NCI-H460 (cell line): ENCODE data around the gene TECR. TPM values are rescaled to one million over a fixed set of nuclear protein-coding genes. Genes with fewer than 3 reads are reported as not detected.
A peak's percentile ranks its signal among the peaks of the same experiment; 100 is the strongest.

Source experiments
- DNase-seq: peaks from one replicate; pipeline ENCODE4 v3.0.0-alpha.2; 2016; ENCODE audit warnings: low read depth; ENCODE audit errors: extremely low read depth
- total RNA-seq: library from RNA; depleted of rRNA; stranded (reverse); fragments of >200 nt; shearing (Covaris generic); gene quantifications from 2 replicates; pipeline ENCODE4 v1.2.3, GENCODE V29; 2014

The TECR gene
- total RNA-seq, 1 experiment from 2014 or later = 59.1 TPM

- peak; percentile 86 for DNase-seq
Observed at GRCh38 chr19:14507704-14508542, 21.5 kb upstream of the TECR start.

- DNase-seq = no peak
Observed at GRCh38 chr19:14510311-14511228, 18.8 kb upstream of the TECR start.

GRCh38 chr19:14511229-14511593 lies 18.2 kb upstream of the TECR start:
- no peak for DNase-seq

GRCh38 chr19:14512406-14512961 lies 16.9 kb upstream of the TECR start:
- DNase-seq = no peak

GRCh38 chr19:14514215-14514863 lies 15.1 kb upstream of the TECR start:
- DNase-seq = no peak

GRCh38 chr19:14515501-14516047 lies 13.8 kb upstream of the TECR start:
- no peak for DNase-seq

GRCh38 chr19:14516048-14516534 lies 13.3 kb upstream of the TECR start:
- DNase-seq = no peak

- DNase-seq = no peak
Observed at GRCh38 chr19:14516746-14517438, 12.5 kb upstream of the TECR start.

GRCh38 chr19:14517446-14517839 lies 12.0 kb upstream of the TECR start:
- DNase-seq = no peak

- DNase-seq = no peak
Observed at GRCh38 chr19:14517840-14518505, 11.4 kb upstream of the TECR start, which contains the start of gene DNAJB1. TSS of gene DNAJB1 (minus strand) at chr19:14518397. CDS start at chr19:14518349, 48 bp downstream.

- DNase-seq = no peak
Observed at GRCh38 chr19:14519245-14519859, 10.0 kb upstream of the TECR start.

- DNase-seq = no peak
Observed at GRCh38 chr19:14519860-14520407, 9.5 kb upstream of the TECR start.

- no peak for DNase-seq
Observed at GRCh38 chr19:14520543-14520942, 8.9 kb upstream of the TECR start.

- no peak for DNase-seq
Observed at GRCh38 chr19:14525729-14526128, 3.7 kb upstream of the TECR start.

GRCh38 chr19:14526423-14526822 lies 3.0 kb upstream of the TECR start:
- DNase-seq = no peak

GRCh38 chr19:14528419-14529253 lies 758 bp upstream of the TECR start:
- DNase-seq = no peak

GRCh38 chr19:14530005-14530348 lies 583 bp downstream of the TECR start:
- no peak for DNase-seq

GRCh38 chr19:14530506-14530905 lies 1.1 kb downstream of the TECR start:
- DNase-seq = no peak
